Measurements from ENCODE around the gene LEPROT.

Gene LEPROT

GRCh38 chr1:65477414-65478378, 57.2 kb downstream of the LEPROT start:
- DNase-seq (ENCODE audit: low spot score): no peak

GRCh38 chr1:65478379-65479026, 58.0 kb downstream of the LEPROT start:
- no peak for DNase-seq (ENCODE audit: low spot score)

- no peak for DNase-seq (ENCODE audit: low spot score)
These were observed 59.2 kb downstream of the LEPROT start for GRCh38 chr1:65479554-65480204.

- no peak for DNase-seq (ENCODE audit: low spot score)
These were observed 60.4 kb downstream of the LEPROT start for GRCh38 chr1:65480684-65481405.

GRCh38 chr1:65483993-65484754, 63.7 kb downstream of the LEPROT start:
- DNase-seq (ENCODE audit: low spot score): no peak
